SKM-1 treated with dmso at 0.1 percent for 144 hours (cell line): ENCODE measurements around the gene E2F3.
"Not testable (repeated sequence)": the region's sequence is repeated elsewhere in the genome, so short reads cannot be mapped to it uniquely, and the experiment has no call there.

Source experiments
- DNase-seq: peaks from one replicate; lab custom pipeline; 2025; ENCODE audit not compliant: unreplicated experiment; lab: John Stamatoyannopoulos, UW

E2F3 gene

DNA sequence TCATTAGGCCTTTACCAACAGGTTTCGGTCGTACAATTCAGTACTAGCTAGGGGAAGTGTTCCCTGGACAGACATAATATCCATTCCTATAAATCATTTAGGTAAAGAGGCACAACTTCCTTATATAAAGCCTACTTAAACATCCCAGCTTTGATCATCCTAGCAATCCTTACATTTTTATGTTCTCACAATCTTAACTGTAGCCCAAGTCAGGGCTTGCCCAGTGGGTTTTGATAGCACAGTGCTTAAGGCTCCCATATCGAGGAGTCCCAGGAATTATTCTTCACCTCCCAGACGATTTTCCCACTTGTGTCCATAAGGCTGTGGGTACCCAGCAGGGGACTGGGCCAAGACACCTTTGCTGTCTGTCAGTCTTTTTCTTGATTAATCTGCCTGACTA, 63.2 kb downstream of the E2F3 start:
- no peak for DNase-seq

GRCh38 chr6:20465616-20466015, 63.9 kb downstream of the E2F3 start:
- not testable (repeated sequence) for DNase-seq

DNA sequence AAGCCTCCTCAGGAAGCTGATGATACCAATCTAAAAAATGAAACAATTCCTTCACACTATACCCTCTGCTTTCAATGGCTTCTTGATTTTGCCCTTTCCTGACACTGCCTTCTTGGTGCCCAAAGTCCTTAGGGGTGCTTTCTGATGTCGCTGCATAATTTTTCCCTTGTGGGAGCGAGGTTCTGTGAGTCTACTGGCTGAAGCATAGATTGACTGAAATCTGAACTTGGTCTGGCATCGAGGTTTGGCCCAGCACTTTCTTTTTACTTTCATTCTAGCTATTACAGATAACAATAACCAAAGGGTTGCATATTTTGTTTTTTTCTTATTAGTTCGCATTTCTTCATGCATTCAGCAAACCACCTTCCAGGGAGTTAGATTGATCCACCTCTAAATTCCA, 65.8 kb downstream of the E2F3 start:
- DNase-seq = no peak

- DNase-seq = no peak
Measured at GRCh38 chr6:20468209-20468608, 66.5 kb downstream of the E2F3 start.

GRCh38 chr6:20472748-20473147, 71.1 kb downstream of the E2F3 start:
- no peak for DNase-seq

GRCh38 chr6:20473518-20473917, 71.8 kb downstream of the E2F3 start:
- no peak for DNase-seq

DNA sequence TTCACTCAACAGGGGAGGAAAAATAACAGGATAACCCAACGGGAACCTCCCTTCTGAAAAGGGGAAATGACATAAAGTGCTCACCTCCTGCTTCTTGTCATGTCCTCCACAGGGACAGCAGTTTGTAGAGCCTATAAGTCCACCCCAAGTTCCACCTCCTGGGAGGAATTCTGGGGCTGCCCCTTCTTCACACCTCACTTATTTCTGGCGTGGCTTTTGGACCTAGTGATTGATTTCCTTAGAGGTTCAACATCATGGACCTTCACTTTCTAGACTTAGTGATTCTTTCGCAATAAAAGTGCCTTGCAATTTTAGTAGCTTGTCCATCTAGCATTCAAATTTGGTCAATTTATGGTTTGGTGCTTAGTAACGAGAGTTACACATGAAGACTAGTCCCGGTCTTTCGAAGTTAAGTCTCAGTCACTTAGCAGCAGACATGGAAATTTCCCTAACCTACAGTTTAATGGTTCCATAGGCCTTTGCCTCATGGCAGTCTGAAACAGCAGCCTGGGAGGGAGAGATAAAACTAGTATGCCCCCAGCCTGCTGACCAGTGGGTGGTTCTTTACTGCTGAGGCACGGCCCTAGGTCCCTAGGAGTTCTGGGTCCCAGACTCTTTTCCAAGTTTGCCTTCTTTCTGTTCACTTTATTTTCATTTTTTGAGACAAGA, 73.3 kb downstream of the E2F3 start:
- DNase-seq = no peak

GRCh38 chr6:20476501-20477043, 74.9 kb downstream of the E2F3 start:
- no peak for DNase-seq

- DNase-seq = no peak
Measured at GRCh38 chr6:20477485-20477884, 75.8 kb downstream of the E2F3 start.

- DNase-seq = no peak
Measured at GRCh38 chr6:20479060-20479459, 77.4 kb downstream of the E2F3 start.

DNA sequence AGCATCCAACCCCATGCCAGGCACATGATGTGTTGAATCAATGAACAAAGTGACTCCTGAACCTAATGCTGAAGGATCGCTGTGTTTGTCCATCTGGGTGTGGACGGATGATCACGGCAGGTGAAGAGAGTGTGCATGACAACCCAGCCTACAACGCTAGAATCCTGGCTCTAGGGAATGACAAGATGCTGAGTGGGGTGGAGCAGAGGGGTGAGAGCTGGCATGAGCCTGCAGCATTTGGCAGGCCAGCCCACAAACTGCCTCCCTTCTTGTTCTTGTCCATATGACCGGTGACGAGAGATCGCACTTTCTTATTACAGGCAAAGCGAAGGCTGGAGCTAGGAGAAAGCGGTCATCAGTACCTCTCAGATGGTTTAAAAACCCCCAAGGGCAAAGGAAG, 77.8 kb downstream of the E2F3 start:
- no peak for DNase-seq

DNA sequence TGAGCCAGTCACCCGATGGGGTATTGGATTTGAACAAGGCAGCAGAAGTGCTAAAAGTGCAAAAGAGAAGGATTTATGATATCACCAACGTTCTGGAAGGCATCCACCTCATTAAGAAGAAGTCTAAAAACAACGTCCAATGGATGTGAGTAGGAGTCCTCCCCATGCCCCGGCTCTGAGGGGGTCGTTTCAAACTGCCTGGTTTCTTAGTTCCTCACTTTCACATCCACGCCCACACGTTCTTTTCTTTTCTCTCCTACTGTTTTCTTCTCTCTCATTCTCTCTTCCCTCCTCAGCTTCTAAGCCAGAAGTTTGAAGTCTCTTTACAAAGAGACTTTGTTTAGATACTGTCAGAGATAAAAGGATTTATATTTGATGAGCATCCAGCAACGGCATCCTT, 79.6 kb downstream of the E2F3 start:
- no peak for DNase-seq

DNA sequence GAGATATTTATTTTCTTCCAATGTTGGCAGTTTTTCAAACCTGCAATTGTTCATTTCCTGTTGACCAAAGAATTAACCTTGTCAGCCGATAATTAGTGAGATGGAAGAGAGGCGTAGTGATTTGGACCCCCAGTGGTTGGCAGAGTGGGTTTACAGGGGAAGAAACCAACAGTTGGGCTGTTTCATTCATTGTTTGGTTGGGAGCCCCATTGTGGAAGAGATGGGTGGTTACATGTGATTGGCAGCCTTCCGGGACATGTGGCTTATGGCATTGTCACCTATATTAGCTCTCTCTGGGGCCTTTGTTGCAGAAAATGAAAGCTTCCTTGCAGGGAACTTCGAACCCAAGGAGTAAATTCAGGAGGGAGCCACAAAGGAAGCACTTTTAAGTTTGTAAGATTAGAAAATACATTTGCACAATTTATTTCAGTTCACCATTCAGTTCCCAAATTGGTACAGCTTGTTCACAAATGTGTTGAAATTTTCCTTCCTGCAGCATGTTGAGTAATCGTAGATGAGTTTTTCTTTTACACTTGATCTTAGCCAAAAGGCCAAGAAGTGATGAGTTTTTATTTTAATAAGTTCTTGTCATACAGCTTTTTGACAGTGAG, 82.3 kb downstream of the E2F3 start:
- peak; percentile 73 for DNase-seq

GRCh38 chr6:20486641-20487040, 85.0 kb downstream of the E2F3 start:
- DNase-seq = no peak

GRCh38 chr6:20487669-20488375, 86.1 kb downstream of the E2F3 start:
- no peak for DNase-seq

DNA sequence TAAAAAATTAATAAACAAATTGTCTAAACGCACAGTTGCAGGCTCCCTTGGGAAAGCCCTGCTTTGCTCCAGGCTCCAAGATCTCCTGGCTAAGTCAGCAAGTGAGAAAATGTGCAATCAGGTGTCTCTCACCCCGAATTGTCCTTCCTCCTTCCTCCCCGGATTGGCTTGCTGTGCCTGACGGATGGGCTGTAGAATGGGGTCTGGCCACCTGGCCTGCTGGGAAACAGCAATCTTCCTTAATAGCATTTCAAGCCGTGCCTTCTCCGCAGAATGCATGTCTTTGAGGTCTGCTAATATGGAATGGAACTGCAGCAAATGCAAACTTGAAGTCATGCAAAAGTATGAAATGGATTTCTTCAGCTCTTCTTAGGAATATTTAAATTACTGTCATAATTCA, 88.9 kb downstream of the E2F3 start:
- DNase-seq = no peak

- no peak for DNase-seq
Measured at GRCh38 chr6:20492099-20492498, 90.4 kb downstream of the E2F3 start.

DNA sequence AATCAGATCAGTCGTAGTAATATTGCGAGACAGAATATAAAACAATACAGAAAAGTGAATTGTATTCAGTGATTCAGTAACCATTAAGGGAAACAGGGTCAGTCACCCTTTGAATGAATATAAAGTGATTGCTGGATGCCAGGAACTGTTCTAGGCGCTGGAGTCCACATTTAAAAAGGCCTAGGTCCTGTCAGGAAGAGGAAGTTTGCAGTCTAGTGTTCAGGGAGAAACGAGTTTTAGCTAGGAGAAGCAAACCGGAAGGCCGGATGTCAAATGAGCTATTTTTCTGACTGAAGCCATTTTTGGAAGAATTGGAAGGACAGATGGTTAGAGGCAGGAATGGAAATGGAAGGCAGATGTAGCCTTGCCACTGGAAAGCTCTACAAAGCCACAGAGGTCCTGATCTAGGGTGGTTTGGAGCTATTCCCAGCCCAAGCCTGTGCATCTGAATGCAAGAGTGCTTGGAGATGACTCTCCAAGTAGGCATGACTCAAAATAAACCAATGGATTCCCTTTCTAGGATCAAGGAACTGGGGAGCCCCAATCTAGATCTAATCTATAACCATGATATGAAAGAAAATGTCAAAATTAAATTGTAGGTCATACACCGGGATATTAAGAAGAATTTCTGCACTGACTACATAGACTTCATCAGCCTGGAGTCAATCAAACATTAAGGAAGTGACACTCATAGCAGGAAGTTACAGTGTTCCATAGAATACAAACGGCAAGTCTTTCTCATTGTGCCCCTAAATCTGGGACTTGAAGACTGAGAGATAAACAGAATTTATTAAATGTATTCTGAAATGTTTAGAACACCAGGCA, 95.7 kb downstream of the E2F3 start:
- DNase-seq = no peak

DNA sequence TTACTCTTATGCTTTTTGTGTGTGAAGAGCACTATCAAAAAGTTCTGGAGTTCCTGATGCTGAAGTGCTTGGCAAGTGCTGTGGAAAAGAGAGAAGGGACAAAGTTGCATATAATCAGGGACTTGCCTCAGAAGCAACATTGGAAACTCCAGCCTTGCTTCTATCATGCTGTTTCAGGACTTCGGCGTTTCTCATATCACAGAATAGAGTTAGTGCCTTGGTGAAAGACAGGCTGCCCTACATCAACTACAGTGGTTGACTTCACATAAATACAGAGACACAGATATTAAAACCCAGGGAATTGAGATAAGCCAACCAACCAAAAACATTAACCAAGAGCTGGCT, 96.3 kb downstream of the E2F3 start:
- no peak for DNase-seq

DNA sequence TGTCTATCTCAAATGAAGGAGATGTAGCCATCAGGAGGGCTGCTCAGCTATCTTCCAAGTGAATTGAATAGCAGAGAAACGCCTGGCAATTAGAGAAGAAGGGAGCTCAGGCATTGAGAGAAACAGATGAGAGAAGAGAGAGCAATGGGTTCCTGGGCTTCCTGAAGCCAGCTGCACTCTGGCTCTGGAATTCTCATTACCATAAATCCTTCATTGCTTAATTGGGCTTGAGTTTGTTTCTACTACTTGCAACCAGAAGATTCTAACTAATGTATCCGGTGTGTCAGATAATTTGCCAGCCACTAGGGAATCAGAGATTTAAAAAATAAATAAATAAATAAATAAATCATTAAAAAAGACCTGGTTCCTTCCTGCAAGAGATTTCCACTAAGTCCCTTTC, 107.5 kb downstream of the E2F3 start:
- no peak for DNase-seq

DNA sequence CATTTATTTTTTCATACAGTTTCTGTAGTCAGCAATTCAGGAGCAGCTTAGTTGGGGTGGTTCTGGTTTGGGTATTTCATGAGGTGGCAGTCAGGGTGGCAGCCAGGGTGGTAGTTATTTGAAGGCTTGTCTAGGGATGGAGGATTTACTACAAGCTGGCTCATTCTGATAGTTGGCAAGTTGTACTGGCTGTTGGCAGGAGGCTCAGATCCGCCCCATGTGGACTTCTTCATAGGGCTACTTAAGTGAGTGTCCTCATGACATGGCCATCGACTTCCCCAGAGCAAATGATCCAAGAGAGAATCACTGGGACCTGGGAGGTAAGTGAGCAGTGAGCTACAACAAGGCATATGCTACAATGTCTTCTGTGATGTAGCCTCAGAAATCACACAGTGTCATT, 110.2 kb downstream of the E2F3 start:
- no peak for DNase-seq
